NCI-H748 (cell line): ENCODE measurements around the gene LCN1.
"Not testable (repeated sequence)": the region's sequence is repeated elsewhere in the genome, so short reads cannot be mapped to it uniquely, and the experiment has no call there.

Experiments
- DNase-seq: peaks from one replicate; lab custom pipeline; 2025; ENCODE audit not compliant: unreplicated experiment; lab: John Stamatoyannopoulos, UW

LCN1 gene

GRCh38 chr9:135522137-135522877, 1.1 kb downstream of the LCN1 start:
- no peak for DNase-seq

- DNase-seq, result no peak
Measured at GRCh38 chr9:135522931-135523330, 1.7 kb downstream of the LCN1 start.

- DNase-seq, result no peak
Measured at GRCh38 chr9:135523521-135524129, 2.4 kb downstream of the LCN1 start.

- DNase-seq, result no peak
Measured at GRCh38 chr9:135524130-135524861, 3.1 kb downstream of the LCN1 start.

DNA sequence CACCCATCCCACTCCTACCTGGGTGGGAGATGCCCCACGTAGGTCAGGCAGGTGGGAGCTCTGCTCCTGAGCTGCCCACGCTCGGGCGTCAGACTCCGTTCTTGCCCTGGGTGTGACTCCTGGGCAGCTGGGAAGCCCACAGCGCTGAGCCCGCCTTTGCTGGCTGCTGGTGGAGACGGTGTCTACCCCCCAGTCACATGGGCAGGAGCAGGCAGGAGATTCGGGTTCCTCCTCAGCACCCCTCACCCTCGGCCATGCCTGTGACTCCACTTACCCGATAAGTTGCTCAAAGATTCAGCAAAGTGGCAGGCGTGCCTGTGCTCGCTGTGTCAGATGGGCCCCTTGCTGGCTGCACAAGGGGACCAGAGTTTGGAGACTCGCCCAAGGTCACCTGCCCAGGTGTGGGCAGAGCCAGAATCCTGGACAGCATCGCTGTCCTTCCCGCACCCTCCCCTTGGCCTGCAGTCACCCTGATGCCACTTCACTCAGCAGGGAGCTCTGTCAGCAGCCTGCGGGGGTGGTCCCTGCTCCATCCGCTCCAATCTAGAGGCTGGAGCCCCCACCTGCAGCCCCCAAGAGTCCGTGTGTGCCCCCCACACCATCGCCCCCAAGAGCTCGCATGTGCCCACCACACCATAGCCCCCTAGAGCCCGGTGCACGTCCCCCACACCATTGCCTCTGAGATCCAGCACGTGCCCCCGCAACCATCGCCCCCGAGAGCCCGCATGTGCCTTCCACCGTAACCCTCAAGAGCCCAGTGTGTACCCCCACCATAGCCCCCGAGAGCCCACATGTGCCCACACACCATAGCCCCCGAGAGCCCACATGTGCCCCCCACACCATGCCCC, 4.2 kb downstream of the LCN1 start:
- DNase-seq, result no peak

DNA sequence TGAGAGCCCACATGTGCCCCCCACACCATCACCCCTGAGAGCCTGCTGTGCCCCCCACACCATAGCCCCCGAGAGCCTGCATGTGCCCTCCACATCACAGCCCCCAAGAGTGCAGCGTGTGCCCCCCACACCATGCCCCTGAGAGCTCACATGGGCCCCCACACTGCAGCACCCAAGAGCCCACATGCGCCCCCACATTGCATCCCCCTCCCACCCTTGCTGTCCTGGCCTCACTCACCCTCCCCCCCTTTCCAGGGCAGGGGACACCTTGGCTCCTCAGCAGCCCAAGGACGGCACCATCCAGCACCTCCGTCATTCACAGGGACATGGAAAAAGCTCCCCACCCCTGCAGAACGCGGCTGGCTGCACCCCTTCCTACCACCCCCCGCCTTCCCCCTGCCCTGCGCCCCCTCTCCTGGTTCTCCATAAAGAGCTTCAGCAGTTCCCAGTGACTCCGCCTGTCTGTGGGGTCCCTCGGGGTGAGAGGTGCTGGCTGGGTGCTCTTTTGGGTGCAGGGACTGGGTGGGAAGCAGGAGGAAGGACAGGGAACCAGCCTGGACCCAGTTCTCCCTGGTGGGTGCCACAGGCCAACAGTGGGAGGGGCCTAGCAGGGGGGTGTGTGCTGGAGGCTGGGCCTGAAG, 5.0 kb downstream of the LCN1 start:
- DNase-seq, result no peak

DNA sequence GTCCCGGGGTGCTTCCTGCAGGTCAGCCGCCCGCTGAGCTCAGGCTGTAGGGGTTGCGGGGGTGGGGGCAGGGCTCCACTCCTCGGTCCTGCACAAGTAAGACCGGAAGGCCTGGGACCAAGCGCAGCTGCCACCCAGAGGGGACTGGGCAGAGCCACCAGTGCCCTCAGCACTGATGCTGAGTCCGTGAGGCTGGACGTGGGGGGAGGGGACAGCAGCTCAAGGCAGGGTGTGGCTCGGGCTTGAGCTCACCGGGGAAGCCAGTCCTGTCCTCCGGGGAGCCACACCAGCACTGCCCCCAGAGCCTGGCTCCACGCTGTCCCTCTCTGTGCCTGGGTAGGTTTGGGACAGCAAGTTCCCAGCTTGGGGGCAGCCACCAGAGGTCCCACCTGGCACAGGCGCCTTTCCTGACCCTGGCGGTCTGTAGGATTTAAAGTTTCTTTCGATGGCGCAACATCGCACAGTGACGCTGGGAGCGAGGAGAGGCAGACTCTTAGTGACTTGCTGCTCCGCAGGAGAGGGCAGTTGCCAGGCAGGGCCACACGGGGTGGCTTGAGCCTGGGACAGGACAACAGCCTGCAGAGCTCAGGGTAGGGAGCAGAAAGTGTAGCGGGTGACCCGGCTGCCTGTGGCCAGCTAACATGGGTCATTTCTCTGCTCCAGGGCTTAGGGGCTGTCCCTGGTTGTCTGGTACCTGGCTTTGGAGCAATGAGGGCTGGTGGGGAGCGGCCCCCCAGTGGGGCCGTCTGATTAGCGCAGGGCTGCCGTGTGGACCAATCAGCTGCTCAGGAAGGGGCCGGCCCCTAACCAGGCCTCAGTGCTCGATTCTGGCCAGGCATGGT, 5.7 kb downstream of the LCN1 start:
- DNase-seq, result peak; percentile 22

- DNase-seq, result not testable (repeated sequence)
Measured at GRCh38 chr9:135528842-135529435, 7.7 kb downstream of the LCN1 start.

DNA sequence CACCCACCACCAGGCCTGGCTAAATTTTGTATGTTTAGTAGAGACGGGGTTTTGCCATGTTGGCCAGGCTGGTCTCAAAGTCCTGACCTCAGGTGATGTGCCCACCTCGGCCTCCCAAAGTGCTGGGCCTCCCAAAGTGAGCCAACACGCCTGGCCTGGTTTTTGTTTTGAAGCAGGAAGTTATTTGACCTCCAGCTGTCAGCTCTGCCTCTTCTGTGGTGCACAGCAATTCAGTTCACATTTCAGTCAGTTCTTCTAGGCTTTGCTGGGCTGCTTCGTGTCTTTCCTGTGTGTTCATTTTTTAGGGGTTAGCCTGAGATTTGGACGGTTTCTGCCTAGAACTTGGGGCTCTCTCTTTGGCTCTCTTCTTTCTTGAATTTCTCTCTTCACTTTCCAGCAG, 8.9 kb downstream of the LCN1 start:
- no peak for DNase-seq

DNA sequence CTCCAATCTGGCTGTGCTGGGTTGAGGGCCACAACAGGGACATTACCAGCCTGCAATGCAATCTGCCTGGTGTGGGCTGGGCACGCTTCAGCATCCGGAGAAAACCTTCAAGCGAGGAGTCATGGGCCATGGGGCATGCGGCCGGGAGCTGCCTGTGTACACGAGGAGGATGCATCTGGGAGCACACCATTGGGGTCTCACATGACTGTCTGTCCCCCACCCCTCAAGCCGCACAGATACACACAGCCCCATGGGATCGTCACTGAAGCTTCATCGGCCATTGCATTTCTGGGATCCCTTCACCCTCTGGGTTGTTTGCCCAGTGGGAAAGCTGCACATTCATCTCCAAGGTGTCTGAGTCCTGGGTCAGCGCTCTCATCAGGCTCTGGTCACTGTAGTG, 9.9 kb downstream of the LCN1 start:
- DNase-seq, result no peak

DNA sequence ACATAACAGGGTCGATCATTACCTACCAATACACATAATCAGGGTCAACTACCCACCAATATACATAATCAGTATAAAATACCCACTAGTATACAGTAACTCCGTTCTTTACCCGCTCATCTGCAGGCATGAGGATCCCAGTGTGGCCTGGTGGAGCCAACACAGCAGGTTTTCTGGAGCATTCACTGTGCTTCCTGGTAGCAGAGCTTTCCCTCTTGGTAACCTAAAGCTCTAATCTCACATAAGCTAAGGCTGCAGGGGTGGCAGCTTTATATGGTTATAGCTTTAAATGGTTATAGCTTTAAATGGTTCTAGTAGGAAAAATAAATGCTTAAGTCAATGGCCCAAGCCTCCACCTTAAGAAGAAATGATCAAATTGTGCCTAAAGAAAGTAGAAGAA, 11.9 kb downstream of the LCN1 start:
- no peak for DNase-seq

DNA sequence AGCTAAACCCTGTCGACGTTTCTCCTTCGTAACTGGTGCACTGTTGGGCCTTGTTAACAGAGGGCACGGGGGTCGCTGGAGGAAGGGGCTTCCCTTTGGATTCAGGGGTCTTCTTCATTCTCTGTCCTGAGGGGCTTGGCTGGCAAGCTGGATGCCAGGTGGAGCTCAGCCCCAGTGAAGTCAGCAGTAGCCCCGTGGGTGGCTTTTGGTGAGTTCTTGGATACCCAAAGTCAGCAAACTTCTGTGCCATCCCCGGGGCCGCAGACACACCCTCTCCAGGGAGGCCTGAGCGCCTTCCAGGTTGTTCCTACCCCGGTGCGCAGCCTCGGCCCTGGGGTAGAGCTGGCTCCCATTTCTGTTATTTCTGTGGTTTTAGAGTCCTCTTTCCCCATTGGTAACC, 12.4 kb downstream of the LCN1 start:
- DNase-seq, result no peak

GRCh38 chr9:135534192-135534711, 13.0 kb downstream of the LCN1 start:
- not testable (repeated sequence) for DNase-seq

GRCh38 chr9:135534826-135535225, 13.6 kb downstream of the LCN1 start:
- DNase-seq, result not testable (repeated sequence)

- not testable (repeated sequence) for DNase-seq
Measured at GRCh38 chr9:135535631-135536030, 14.4 kb downstream of the LCN1 start.

- no peak for DNase-seq
Measured at GRCh38 chr9:135536216-135536615, 15.0 kb downstream of the LCN1 start.

- not testable (repeated sequence) for DNase-seq
Measured at GRCh38 chr9:135543262-135543894, 22.1 kb downstream of the LCN1 start.

DNA sequence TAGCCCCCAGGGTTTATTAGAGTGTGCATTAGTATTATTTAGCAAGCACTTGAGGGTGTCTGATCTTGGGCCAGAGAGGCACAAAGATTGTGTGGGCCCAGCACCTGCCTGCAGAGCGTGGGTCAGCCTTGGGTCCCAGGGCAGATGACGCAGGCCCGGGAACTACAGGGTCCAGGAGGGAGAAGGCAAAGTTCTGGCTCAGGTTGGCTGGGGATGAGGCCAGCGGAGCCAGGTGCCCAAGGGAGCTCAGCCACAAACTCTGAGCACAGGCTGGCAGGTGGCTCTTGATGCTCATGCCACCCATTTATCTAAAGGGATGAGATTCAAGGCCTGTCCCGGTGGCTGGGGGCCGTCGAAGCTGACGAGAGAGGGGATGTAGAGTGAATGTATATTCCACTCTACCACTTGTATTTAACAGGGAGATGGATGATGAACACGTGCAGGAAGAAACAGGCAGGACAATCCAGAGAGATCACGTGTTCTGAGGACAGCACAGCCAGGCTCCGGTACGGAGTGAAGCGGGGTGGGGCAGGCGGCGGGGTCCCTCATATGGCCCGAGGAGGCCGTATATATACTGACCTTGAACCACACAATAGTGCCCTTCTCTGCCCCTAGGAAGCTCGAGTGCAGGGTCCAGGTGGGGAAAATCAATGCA, 23.9 kb downstream of the LCN1 start:
- DNase-seq, result no peak
